ENCODE results near the gene OSCP1.
A peak's percentile ranks its signal among the peaks of the same experiment; 100 is the strongest.

Gene OSCP1

DNA sequence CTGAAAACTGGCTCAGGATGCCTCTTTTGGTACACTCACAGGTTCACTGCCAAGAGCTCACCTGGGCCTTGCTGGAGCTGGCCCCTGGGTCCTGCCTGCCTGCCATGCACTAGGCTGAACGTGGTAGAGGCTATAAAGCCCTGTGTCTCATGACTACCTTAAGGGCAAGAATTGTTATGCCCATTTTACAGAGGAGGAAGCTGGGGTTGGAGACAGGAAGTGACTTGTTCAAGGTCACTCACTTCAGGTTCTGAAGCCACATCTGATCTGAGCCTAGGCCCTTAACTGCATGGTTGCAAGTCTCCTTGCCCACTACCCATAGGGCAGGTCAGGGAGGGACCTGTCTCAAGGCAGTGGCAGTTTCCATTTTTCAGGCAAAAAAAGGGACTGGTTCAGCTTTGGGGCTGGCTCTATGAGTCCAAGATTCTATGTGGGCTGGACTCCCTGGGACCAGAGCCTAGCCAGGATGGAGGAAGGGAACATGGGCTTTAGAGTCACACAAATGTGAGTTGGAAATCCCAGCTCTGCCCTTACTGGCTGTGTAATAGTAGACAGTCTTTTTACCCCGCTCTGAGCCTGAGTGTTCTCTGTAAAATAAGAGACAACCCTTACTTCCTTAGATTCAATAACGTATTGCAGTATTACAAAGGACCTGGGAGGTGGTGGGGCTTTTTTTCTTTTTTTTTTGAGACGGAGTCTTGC is 72.3 kb downstream of the OSCP1 start:
- no peak for DNase-seq

DNA sequence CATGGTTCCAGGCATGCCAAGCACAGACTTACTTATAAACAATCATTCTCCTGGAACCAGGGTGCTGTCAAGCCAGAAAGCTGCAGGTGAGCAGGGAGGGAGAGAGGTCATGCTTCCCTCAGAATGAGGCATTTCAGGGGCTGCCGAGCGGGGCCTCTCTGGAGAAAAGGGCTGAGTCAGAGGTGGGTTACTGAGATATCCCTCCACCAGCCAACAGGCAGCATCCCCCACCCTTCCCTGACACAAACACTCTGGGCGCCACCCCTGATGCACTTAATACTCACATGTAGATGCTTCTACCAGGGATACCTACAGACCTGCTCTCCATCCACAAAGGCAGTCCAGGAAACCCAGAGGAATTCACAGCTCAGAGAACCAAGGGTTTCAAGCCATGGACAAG is 77.6 kb downstream of the OSCP1 start:
- no peak for DNase-seq

DNA sequence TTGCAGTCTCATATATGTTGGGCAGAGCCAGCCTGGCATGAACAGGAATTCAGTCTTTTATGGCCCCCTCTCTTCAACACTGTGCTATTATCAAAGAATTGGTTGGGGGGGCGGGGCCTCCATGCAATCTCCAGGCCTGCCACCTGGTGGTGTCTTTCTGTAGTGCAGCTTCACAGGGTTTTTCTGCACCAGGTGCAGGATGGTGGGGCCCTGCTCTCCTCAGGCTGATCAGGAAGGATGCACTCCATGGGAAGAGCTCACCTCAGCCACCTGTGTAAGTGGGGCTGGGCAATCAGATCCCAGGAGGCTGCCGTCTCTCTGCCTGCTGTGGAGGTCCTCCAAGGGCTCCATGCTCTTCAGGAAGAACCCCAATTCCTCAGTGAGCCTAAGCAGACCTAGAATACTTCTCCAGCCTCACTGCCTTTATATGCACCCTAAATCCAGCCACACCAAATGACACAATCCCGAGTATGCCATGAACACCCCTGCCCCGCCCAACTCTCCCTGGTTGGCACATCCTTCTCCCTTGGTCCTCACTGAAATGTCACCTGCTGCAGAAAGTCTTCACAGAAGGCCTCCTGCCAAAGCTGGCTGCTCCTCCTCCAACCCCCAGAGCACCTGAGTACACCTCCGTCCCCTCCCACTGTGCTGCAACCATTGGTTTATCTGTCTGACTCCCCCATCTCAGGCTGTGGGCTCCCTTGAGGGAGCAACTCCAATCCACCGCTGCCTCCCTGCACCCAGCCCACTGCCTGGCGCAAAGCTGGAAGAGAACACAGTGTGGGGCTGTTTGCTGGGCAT is 81.0 kb downstream of the OSCP1 start:
- DNase-seq = peak; percentile 71
